H1 (cell line): ENCODE measurements around the gene LPO. TPM values are rescaled to one million over a fixed set of nuclear protein-coding genes. Genes with fewer than 3 reads are reported as not detected.
A peak's percentile ranks its signal among the peaks of the same experiment; 100 is the strongest.

Experiments used
- CTCF ChIA-PET: fragments of 300-600 bp; sonication (Branson Sonifier 250); formaldehyde crosslinking; loops from one replicate; lab custom pipeline; 2021; ENCODE audit not compliant: partially characterized antibody; lab: Charles Lee
- POLR2A ChIA-PET: fragments of 300-600 bp; sonication (Branson Sonifier 250); formaldehyde crosslinking; loops from one replicate; lab custom pipeline; 2021; ENCODE audit warnings: inconsistent platforms; ENCODE audit not compliant: partially characterized antibody; lab: Charles Lee
- DNase-seq, 2 experiments: peaks; one replicate each; pipeline versions ENCODE4 v3.0.0 to v3.0.0-alpha.2; 2010 to 2022; ENCODE audit warnings: low spot score in 2 of 2, low read depth in 1 of 2, mixed read lengths in 1 of 2
- FAIRE-seq: peaks from 2 replicates; lab custom pipeline; 2011; peaks lifted over from hg19 to GRCh38; lab: Jason Lieb, UNC
- H2AFZ ChIP-seq: 2 replicates; pipeline ENCODE4 v1.8.1; 2012; ENCODE audit warnings: low read length, inconsistent platforms
- H2AK5ac ChIP-seq: 2 replicates; pipeline ENCODE4 v1.6.1; 2013; ENCODE audit warnings: low read depth, low read length
- H2BK120ac ChIP-seq: replicated peaks from 2 replicates; pipeline ENCODE3; 2013; ENCODE audit warnings: low read depth, low read length, inconsistent platforms
- H2BK12ac ChIP-seq: 2 replicates; pipeline ENCODE4 v1.6.1; 2013; ENCODE audit warnings: low read depth, low read length
- H2BK15ac ChIP-seq: 2 replicates; pipeline ENCODE4 v1.6.1; 2013; ENCODE audit warnings: low read length
- H2BK20ac ChIP-seq: 2 replicates; pipeline ENCODE4 v1.6.1; 2013; ENCODE audit warnings: low read length
- H2BK5ac ChIP-seq: 2 replicates; pipeline ENCODE4 v1.6.1; 2013; ENCODE audit warnings: low read depth, low read length
- H3K14ac ChIP-seq: 2 replicates; pipeline ENCODE4 v1.6.1; 2013; ENCODE audit warnings: inconsistent platforms; ENCODE audit not compliant: insufficient read length
- H3K18ac ChIP-seq: 2 replicates; pipeline ENCODE4 v1.6.1; 2013; ENCODE audit warnings: low read length; ENCODE audit errors: extremely low read depth
- H3K23ac ChIP-seq: 2 replicates; pipeline ENCODE4 v1.6.1; 2013; ENCODE audit warnings: inconsistent platforms; ENCODE audit not compliant: insufficient read length
- H3K23me2 ChIP-seq: 2 replicates; pipeline ENCODE4 v1.6.1; 2013; ENCODE audit warnings: low read depth, low read length
- H3K27ac ChIP-seq: 2 replicates; pipeline ENCODE4 v1.6.1; 2011; ENCODE audit warnings: low read depth, low read length, inconsistent platforms
- H3K27me3 ChIP-seq, 4 experiments: replicated peaks in 1 of 4; 1 replicate in 1 of 4; 2 replicates in 3 of 4; pipeline versions ENCODE4 v1.6.1 to v1.8.1; 2011 to 2013; ENCODE audit warnings: low read length in 3 of 4, mild to moderate bottlenecking in 3 of 4, inconsistent platforms in 2 of 4, mixed read lengths in 2 of 4, moderate library complexity in 1 of 4; ENCODE audit not compliant: control insufficient read depth in 3 of 4, insufficient read depth in 3 of 4; ENCODE audit errors: extremely low read depth in 1 of 4
- H3K36me3 ChIP-seq, 4 experiments: 2 replicates each; pipeline versions ENCODE4 v1.6.1 to v1.8.1; 2011 to 2013; ENCODE audit warnings: mild to moderate bottlenecking in 4 of 4, low read length in 3 of 4, moderate library complexity in 2 of 4, control low read depth in 1 of 4, inconsistent platforms in 1 of 4; ENCODE audit not compliant: insufficient read depth in 4 of 4, control insufficient read depth in 2 of 4
- H3K4ac ChIP-seq: replicated peaks from 2 replicates; pipeline ENCODE3; 2013; ENCODE audit warnings: low read length, low read depth, mixed read lengths, inconsistent platforms; ENCODE audit not compliant: insufficient read length
- H3K4me1 ChIP-seq, 4 experiments: replicated peaks in 1 of 4; 1 replicate in 1 of 4; 2 replicates in 3 of 4; pipeline versions ENCODE4 v1.6.1 to v1.8.1; 2011 to 2013; ENCODE audit warnings: low read length in 3 of 4, inconsistent platforms in 2 of 4, mixed read lengths in 1 of 4; ENCODE audit not compliant: insufficient read depth in 4 of 4, control insufficient read depth in 3 of 4
- H3K4me2 ChIP-seq, 2 experiments: 2 replicates each; pipeline versions ENCODE4 v1.6.1 to v1.8.1; 2011 to 2013; ENCODE audit warnings: low read depth in 2 of 2, low read length in 2 of 2, control low read depth in 1 of 2, inconsistent platforms in 1 of 2, mild to moderate bottlenecking in 1 of 2; ENCODE audit not compliant: insufficient read depth in 1 of 2
- H3K4me3 ChIP-seq, 4 experiments: fragments of 200-600, 300-600 bp in 1 of 4; sonication (generic), shearing (Covaris generic), sonication (Bioruptor Twin) in 1 of 4; 2 replicates each; pipeline versions ENCODE4 v1.5.1 to v1.8.1; 2011 to 2016; ENCODE audit warnings: low read length in 4 of 4, low read depth in 3 of 4, control low read depth in 2 of 4, inconsistent platforms in 2 of 4, mild to moderate bottlenecking in 2 of 4, mixed read lengths in 1 of 4, moderate library complexity in 1 of 4; ENCODE audit not compliant: insufficient read depth in 2 of 4; ENCODE audit errors: extremely low read depth in 1 of 4
- H3K56ac ChIP-seq: replicated peaks from 2 replicates; pipeline ENCODE3; 2013; ENCODE audit warnings: low read depth, mild to moderate bottlenecking, mixed read lengths, low read length, inconsistent platforms; ENCODE audit not compliant: insufficient read length
- H3K79me1 ChIP-seq: 2 replicates; pipeline ENCODE4 v1.6.1; 2013; ENCODE audit warnings: low read depth, low read length, control low read depth
- H3K79me2 ChIP-seq, 2 experiments: 2 replicates each; pipeline versions ENCODE4 v1.6.1 to v1.8.1; 2012 to 2013; ENCODE audit warnings: low read length in 2 of 2, mild to moderate bottlenecking in 2 of 2, inconsistent platforms in 1 of 2; ENCODE audit not compliant: insufficient read depth in 2 of 2, control insufficient read depth in 1 of 2
- H3K9ac ChIP-seq, 4 experiments: replicated peaks in 1 of 4; 1 replicate in 1 of 4; 2 replicates in 3 of 4; pipeline versions ENCODE4 v1.6.1 to v1.8.1; 2011 to 2013; ENCODE audit warnings: low read depth in 3 of 4, low read length in 3 of 4, control low read depth in 2 of 4, mild to moderate bottlenecking in 2 of 4, moderate library complexity in 2 of 4, inconsistent platforms in 1 of 4; ENCODE audit errors: extremely low read depth in 1 of 4
- H3K9me3 ChIP-seq, 2 experiments: 2 replicates each; pipeline versions ENCODE4 v1.6.1 to v1.8.1; 2012 to 2013; ENCODE audit warnings: mild to moderate bottlenecking in 2 of 2, moderate library complexity in 2 of 2, control low read depth in 1 of 2, inconsistent platforms in 1 of 2, low read depth in 1 of 2, low read length in 1 of 2, mixed read lengths in 1 of 2; ENCODE audit not compliant: insufficient read depth in 2 of 2
- H4K20me1 ChIP-seq, 2 experiments: replicated peaks in 1 of 2; 2 replicates each; pipeline versions ENCODE3 to v1.8.1; 2011 to 2013; ENCODE audit warnings: inconsistent platforms in 2 of 2, low read length in 2 of 2, mild to moderate bottlenecking in 1 of 2; ENCODE audit not compliant: insufficient read depth in 2 of 2, control insufficient read depth in 1 of 2
- H4K5ac ChIP-seq: 2 replicates; pipeline ENCODE4 v1.6.1; 2013; ENCODE audit warnings: low read length, low read depth, mixed read lengths, inconsistent platforms; ENCODE audit not compliant: insufficient read length
- H4K8ac ChIP-seq: 2 replicates; pipeline ENCODE4 v1.8.0; 2013; ENCODE audit warnings: mild to moderate bottlenecking, moderate library complexity, low read length, inconsistent platforms; ENCODE audit not compliant: insufficient read depth; ENCODE audit errors: extremely low read depth
- H4K91ac ChIP-seq: replicated peaks from 2 replicates; pipeline ENCODE3; 2013; ENCODE audit warnings: low read length, mixed read lengths, inconsistent platforms; ENCODE audit not compliant: insufficient read length
- CHD1 ChIP-seq: IDR thresholded peaks from 2 replicates; pipeline ENCODE4 v1.6.1; 2012; ENCODE audit warnings: low read depth, low read length, improper control_type of control experiment
- CTCF ChIP-seq, 3 experiments: IDR thresholded peaks; 1 replicate in 2 of 3; 2 replicates in 1 of 3; pipeline versions ENCODE4 v1.5.1 to v1.6.1; 2011; ENCODE audit warnings: low read length in 3 of 3, mild to moderate bottlenecking in 3 of 3, inconsistent platforms in 2 of 3, low read depth in 1 of 3, moderate library complexity in 1 of 3; ENCODE audit not compliant: insufficient read depth in 1 of 3; ENCODE audit errors: control extremely low read depth in 1 of 3
- EGR1 ChIP-seq: IDR thresholded peaks from 2 replicates; pipeline ENCODE4 v1.6.1; 2011; ENCODE audit warnings: low read depth, low read length, borderline replicate concordance
- EP300 ChIP-seq, 2 experiments: IDR thresholded peaks; 1 replicate in 1 of 2; 2 replicates in 1 of 2; pipeline ENCODE4 v1.6.1; 2011 to 2012; ENCODE audit warnings: low read depth in 2 of 2, low read length in 2 of 2, mild to moderate bottlenecking in 2 of 2, borderline replicate concordance in 1 of 2, inconsistent platforms in 1 of 2, moderate library complexity in 1 of 2
- KDM5A ChIP-seq: fragments of 200-600 bp; IDR thresholded peaks from 2 replicates; pipeline ENCODE4 v1.7.1; 2012; ENCODE audit warnings: mild to moderate bottlenecking, low read length, inconsistent platforms, mixed read lengths
- RBBP5 ChIP-seq: IDR thresholded peaks from 2 replicates; pipeline ENCODE4 v1.7.1; 2012; ENCODE audit warnings: low read depth, mild to moderate bottlenecking, inconsistent platforms, low read length, moderate library complexity, borderline replicate concordance
- TEAD4 ChIP-seq: IDR thresholded peaks from 2 replicates; pipeline ENCODE4 v1.6.1; 2012; ENCODE audit warnings: low read depth, low read length, inconsistent platforms, mixed read lengths
- WGBS, 2 experiments: shearing (Covaris generic) in 1 of 2; methylation state at CpG; one replicate each; pipeline versions ENCODE4 v1.1.6 to v1.1.7; 2013 to 2015; ENCODE audit warnings: low lambda C conversion rate in 2 of 2, mixed read lengths in 2 of 2, inconsistent platforms in 1 of 2, low coverage in 1 of 2, missing lambda C conversion rate in 1 of 2; ENCODE audit not compliant: insufficient replicate concordance in 2 of 2, insufficient coverage in 1 of 2, insufficient read length in 1 of 2; ENCODE audit errors: extremely low coverage in 1 of 2, missing lambda C conversion rate in 1 of 2; 5-methylcytosine and 5-hydroxymethylcytosine counted together
- polyA plus RNA-seq, 7 experiments: library from polyadenylated mRNA; depleted of rRNA in 3 of 7; stranded (reverse) in 5 of 7; unstranded in 2 of 7; fragments of >200 nt in 5 of 7; fragments of 200-250 nt in 2 of 7; gene quantifications; 1 replicate in 5 of 7; 2 replicates in 1 of 7; 4 replicates in 1 of 7; pipeline versions ENCODE4 v1.2.1 to v1.2.3, GENCODE V29; 2011 to 2013; ENCODE audit warnings: missing spikeins in 2 of 7, mixed read lengths in 2 of 7
- total RNA-seq: library from RNA; stranded (reverse); fragmentation: NEBNext Ultra II Directional; extraction: Animal tissue kit (Norgen Biotek cat#: 25700); gene quantifications from 2 replicates; pipeline ENCODE4 v1.2.1, GENCODE V29; 2021

The LPO gene
- total and polyA plus RNA-seq, 2 of the 8 experiments (the other 6 are each of a cell fraction or from before 2014, with no cell fraction given) = 0.38 to 0.52 TPM

- DNase-seq = peak in 1 of 2 experiments; percentile 33
- 87% methylated on average over 22 of the region's 22 CpGs; no CpG with 5 or more reads in 1 of the 2 experiments for WGBS, 2 experiments
- no peak overlapping the region for H4K5ac ChIP-seq
- H3K79me1 ChIP-seq = no peaks in the 10 kb centered on the region
- no peak overlapping the region for H3K18ac ChIP-seq
- no peak overlapping the region for H2AK5ac ChIP-seq
- no peak overlapping the region; the same call in 1 of the 2 replicates for H4K8ac ChIP-seq
- H2BK20ac ChIP-seq = no peak overlapping the region
- H3K27ac ChIP-seq = no peak overlapping the region
- no peak for FAIRE-seq
- H3K56ac ChIP-seq = no peak overlapping the region
- no peaks in the 10 kb centered on the region for H3K9me3 ChIP-seq
- H3K14ac ChIP-seq = no peak overlapping the region
- H3K4me1 ChIP-seq = no peaks in the 10 kb centered on the region
- no peaks in the 10 kb centered on the region for H3K36me3 ChIP-seq
- H3K23ac ChIP-seq = no peak overlapping the region
- H3K79me2 ChIP-seq = no peaks in the 10 kb centered on the region
- ChIA-PET CTCF (interaction anchor here (0.7 to 2.6 kb wide), 9 partner anchors 8 to 68 kb away, joined by 3 to 8 read pairs (median 4); partner anchors contain the start of gene MPO), POLR2A (interaction anchor here (0.6 kb wide), 1 partner anchor 14 kb away, joined by 3 read pairs; no protein-coding TSS in a partner anchor)
- H3K23me2 ChIP-seq = no peaks in the 10 kb centered on the region
- no peak overlapping the region for H2BK5ac ChIP-seq
- no peak overlapping the region for H3K9ac ChIP-seq
- no peak overlapping the region for H2BK12ac ChIP-seq
- H3K4ac ChIP-seq = no peak overlapping the region
- H2AFZ ChIP-seq = no peak overlapping the region
- no peaks in the 10 kb centered on the region; a peak in 1 of 7 replicates for H3K27me3 ChIP-seq
- no peak overlapping the region for H4K91ac ChIP-seq
- no peak overlapping the region for H2BK120ac ChIP-seq
- H4K20me1 ChIP-seq = no peaks in the 10 kb centered on the region
- no peak overlapping the region for H2BK15ac ChIP-seq
- no peak overlapping the region for H3K4me2 ChIP-seq
- no peak overlapping the region for H3K4me3 ChIP-seq
- TF ChIP-seq EP300 (IDR thresholded peaks at IDR 0.05; ENCODE audit: borderline replicate concordance in 1 of 2, low read depth in 2 of 2, low read length in 2 of 2) = no peak
- TF ChIP-seq RBBP5 = no peak
- no peak for TF ChIP-seq TEAD4
- TF ChIP-seq EGR1 = no peak
- no peak for TF ChIP-seq KDM5A
- no peak for TF ChIP-seq CHD1
- TF ChIP-seq CTCF (IDR thresholded peaks at IDR 0.05; ENCODE audit: control extremely low read depth in 1 of 3, insufficient read depth in 1 of 3, low read depth in 1 of 3, low read length in 3 of 3) = no peak
Measured at GRCh38 chr17:58267347-58268324, 29.3 kb downstream of the LPO start.
